ENCODE measurements around the gene THRB.
A peak's percentile ranks its signal among the peaks of the same experiment; 100 is the strongest.

Gene THRB

DNA sequence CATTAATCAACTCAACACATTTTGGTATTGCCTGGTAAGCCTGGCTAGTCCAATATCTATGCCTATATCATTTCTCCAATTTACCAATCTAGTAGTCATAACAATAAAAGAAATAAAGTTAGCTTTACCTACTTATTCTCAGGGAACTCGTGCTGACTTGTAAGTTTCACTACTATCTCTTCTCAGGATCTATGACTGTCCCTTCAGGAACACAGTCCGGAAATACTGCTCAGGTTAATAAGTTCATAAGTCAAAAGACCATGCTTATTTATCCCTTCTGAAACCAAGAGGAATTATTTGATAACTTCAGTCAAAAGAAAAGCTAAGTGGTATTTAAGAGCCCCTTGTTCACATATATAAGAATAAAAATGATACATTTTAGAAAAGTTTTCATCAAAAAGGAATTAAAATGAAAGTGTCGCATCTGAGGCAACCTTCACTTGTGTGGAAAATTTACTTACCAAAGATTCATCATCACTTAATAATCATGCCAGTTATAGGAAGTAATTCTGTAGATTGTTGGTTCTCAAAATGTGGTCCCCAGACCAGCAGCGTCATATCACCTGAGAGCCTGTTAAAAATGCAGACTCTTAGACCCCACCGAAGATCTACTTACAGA lies 15.5 kb upstream of the THRB start:
- no peak for DNase-seq

DNA sequence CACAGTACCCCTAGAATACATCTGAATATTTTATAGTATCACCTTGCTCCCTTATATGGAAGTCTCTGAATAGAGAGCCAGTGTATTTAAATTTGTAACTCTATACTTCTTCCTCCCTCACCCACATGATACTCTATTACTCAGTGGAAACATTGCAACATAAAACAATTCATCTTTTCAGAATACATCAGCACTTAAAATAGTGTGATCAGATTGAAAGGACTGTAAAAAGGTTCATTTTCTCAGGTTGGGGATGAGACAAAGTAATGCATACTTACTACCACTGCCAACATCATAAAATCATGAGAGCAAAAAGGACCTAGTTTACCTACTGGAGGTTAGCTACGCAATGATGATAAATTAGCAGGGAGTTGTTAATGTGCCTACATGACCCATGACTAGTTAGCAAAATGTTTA lies 13.8 kb upstream of the THRB start:
- no peak for DNase-seq

DNA sequence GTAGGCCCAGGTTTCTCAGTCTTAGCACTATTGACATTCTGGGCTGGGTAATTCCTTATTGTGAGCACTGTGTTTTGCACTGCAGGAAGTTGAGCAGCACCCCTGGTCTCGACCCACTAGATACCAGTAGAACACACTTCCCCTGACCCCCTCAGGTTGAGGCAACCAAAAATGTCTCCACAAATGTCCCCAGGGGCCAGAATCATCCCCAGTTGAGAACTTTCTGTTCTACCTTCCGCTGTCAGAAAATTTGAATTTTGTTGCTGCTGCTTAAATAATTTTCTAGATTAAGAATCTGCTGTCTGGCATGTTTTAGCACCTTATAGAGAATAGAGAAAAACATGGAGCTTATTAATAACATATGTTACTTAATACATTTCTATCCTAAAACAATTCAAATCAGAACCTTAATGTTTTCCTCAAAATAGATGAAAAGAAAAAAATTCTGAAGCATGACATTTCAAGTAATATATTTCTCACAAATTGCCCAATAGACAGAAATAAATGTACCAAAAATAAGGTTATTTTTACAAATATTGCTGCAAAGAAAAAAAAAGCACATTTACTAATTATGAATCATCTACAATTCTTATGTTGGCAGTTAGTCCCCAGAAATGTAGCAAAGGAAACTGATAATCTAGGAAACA lies 13.2 kb upstream of the THRB start:
- DNase-seq = no peak

DNA sequence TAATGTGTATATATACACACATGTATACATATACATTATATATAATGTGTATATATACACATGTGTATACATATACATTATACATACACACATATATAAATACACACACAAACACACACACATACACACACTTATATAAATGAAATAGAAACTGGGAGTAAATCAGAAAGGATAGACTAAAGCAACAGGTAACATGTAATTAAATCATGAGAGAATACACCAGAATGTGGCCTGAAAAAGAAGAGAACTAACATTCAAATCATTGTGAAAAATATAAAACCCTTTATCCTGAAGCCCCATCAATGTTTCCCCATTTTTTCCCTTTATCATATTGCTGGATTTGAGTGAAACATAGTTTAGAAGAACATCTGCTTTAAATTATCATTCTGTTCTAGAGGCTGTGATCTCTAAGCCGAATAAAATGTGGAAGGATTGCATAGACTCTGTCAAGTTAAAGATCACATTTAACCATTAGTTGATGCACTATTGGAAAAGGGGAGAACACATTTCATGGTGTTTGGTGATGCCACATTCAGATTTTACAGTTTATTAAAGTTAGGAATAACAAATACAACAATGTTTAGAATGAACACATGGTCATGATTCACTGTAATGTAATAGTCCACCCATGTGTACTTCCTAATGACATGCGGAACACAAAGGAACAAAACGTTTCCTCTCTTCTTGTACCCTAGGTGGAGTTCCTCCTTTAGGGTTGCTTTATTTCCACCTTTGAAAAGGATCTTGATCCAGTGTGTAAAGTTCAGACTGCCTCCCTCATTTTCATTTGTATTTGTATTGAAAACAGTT lies 12.5 kb upstream of the THRB start:
- DNase-seq = no peak

DNA sequence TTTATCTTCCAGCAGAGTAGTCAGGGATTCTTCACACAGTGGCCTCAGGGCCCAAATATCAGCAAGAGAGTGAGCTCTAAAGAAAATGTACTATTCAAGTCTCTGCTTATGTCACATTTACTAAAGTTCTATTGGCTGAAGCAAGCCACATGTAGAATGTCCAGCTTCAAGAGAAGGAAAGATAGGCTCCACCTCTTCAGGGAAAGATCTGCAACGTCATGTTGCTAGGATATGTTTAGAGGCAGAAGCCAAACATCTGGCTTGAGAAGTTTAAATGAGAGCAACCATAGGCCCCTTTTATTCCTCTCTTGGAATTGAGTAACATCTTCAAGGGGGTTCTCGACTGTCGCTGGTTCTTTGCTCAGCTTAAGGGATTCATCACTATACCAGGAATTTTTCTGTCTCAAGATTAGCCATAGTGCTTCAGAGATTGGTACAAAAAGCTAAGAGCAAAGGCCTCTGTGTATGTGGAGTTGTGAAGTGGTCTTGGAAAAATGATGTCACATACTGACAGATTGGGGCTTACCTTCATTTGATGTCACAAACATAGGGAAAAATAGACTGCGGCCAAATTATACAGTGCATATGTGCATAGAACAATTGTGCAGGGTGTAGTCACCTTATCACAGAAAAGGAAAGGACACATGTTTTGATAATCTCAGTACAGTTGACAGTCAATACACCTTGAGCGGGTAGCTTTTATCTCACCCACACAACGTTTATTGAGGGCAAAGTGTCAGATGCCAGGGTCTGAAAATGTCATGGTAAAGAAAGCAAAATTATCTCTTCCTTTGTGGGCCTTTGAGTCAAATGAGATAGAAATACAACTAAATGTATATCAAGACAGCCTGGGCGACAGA lies 11.3 kb upstream of the THRB start:
- DNase-seq = no peak

DNA sequence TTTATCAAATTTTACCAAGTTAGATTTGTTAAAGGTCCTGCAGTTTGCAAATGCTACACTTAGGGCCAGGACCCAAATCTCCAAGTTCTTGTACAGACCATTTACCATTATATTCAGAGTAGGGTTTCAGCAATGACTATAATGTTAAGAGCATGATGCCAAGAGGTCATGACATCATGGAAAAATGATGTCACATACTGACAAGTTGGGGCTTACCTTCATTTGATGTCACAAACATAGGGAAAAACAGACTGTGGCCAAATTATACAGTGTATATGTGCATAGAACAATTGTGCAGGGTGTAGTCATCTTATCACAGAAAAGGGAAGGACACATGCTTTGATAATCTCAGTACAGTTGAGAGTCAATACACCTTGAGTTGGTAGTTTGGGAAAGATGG lies 10.1 kb upstream of the THRB start:
- DNase-seq = no peak

DNA sequence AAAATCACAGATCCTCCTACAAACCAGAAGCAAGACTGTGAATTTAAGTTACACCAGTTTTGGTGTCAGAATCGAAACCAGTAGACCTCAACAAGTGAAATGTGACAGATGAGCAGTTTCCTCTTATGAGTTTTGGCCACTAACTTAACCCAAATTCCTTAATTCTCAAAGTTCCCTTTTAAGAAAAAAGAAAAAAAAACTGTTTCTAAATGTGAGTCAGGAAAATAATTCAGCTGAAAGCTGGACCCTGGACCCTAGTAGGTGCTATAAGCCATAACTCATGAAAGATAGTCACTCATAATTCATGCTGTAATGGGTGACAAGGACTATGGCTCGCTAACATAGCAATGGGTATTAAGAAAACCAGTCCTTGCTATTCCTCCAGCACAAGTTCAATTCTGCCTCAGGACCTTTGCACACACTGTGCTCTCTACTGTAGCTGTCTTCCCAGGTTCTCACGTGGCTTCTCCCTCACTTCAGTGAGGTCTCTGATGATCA lies 9.0 kb upstream of the THRB start:
- no peak for DNase-seq

DNA sequence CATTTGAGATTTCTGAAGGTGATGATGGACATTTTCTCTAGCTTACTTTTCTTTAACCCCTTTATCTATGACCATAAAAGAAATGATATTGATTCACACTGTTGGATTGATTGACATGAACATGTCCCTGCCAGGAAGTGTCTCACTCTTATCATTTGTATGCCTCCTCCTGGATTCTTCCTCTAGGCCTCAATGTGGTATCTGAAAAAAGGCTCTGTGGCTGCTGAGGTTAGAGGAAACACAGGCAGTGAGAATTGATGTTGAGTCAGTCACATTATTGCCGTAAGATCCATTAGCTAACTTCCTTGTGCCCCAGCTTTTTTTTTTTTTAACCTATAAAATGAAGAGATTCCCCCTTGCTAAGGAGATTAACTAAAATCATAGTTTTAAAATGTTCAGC lies 8.0 kb upstream of the THRB start:
- DNase-seq = no peak

DNA sequence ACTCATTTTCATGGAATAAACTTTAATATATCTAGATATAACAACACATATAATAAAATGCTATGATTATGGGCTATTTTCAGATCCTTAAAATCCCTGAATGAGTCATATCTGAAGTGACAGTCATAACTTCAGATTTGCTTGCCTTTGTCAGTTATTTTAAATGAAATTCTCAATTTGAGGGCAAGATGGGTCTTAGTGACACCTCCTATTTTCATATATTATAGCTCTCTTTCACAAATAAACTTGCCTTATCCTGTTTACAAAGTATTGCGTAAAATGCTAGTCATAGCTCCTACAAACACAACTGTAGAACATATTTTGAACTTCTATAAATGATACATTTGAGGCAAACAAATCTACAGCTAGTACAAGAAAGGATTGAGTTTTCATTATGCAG lies 6.2 kb upstream of the THRB start:
- no peak for DNase-seq

DNA sequence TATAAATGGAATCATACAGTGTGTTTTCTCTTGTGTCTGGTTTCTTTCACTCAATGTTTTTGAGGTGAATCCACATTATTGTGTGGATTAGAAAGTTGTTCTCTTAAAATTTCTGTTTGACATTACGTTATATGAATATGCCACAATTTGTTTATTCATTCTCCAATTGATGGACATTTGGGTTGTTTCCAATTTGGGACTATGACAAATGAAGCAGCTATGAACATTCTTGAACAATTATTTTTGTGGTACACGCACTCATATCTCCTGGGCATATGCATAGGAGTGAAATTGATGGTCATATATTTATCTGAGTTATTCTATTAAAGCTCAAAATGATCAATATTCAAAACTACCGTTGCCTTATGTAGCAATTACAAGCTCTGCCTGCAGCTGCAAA lies 5.3 kb upstream of the THRB start:
- DNase-seq = no peak

DNA sequence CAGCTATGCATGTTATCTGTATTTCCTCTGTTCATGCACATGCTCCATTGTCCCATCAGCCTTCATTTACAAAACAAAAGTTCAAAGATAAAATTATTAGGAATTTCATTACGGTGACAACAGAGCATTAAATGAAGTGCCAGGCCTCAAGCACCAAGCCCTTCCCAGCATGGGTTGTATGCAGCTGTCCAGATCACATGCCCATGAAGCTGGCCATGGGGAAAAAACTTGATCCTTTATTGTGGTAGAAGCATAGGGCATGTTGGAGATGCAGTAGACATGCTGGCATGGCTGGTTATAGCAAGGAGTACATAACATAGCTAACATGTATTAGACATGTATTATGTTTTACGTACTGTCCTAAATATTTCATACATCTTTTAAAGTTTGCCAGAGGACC lies 4.1 kb upstream of the THRB start:
- no peak for DNase-seq

DNA sequence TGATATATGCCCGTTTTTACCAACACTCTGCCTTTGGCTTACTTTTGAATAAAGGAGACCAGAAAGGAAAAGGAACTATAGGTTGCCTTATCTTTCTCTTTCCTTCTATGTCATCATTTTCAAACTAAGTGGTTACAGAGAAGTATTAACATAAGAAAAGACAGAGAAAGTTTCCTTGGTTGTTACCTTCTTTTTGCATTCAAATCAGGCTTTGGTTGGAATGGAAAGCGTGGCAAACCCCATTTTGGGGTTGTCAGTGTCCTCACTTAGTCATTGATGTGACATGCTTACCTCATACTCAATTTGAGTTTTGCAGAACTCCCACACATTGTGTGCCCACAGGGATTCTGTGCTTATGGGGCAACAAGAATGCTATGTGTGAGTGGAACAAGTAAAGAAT lies 3.7 kb upstream of the THRB start:
- no peak for DNase-seq

DNA sequence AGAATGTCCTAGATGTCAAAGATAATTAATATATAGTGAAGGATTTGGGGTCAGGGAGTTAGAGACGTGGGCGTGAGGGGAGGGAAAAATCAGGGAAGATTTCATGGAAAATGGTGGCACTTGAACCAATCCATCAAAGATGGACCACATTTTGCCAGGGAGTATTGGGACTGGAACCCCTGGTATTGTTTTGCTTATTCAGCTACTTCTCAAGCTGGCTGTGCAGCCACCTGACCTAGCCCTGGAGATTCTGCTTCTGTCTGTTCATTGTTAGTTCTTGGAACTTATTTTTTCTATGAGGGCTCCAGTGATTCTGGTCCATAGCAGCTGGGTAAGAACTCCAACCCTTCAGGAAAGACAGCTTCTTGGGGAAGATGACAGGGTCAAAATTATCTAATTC lies 3.3 kb upstream of the THRB start:
- no peak for DNase-seq

DNA sequence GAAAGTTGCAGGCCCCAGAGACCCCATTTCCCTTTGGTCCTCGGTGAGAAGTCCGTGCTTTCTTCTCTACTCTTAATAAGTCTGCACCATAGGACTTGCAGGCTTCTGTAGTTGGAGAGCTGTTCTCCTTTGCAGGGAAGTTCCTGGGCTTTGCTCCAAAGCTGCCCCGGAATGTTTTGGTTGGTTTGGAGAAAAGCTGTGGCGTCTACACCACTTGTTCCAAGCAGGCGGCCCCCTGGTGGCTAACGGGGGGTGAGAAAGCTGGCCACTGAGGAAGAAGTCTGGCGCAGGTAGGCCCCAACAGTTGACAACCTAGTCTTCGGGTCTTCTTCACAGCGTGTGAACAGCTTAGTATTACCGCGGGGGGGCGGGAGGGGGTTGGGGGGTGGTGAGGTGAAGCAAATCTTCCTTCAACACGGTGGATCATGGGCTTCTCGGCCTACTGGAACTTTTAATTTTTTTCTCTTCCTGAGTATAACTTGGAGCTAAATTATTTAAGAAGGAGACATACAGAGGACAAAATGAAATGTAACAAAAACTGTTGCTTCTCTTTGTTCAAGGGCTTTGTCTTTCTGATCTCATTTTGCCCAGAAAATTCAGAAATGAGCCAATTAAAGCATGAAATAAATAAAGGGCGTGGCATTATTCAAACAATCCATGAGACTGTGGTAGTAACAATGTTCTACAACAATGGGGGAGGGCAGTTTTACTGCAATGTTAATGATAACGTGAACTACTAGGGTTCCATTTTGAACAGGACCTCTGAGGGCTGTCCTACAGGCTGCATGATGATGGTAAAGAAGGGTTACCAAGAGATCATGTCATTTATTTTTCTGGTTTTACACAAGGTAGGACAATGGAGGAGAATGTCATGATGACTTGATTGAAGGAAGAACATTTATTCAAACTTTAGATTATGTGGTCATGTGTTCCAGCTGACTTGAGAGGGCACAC lies 2.2 kb upstream of the THRB start:
- DNase-seq = peak; percentile 72

DNA sequence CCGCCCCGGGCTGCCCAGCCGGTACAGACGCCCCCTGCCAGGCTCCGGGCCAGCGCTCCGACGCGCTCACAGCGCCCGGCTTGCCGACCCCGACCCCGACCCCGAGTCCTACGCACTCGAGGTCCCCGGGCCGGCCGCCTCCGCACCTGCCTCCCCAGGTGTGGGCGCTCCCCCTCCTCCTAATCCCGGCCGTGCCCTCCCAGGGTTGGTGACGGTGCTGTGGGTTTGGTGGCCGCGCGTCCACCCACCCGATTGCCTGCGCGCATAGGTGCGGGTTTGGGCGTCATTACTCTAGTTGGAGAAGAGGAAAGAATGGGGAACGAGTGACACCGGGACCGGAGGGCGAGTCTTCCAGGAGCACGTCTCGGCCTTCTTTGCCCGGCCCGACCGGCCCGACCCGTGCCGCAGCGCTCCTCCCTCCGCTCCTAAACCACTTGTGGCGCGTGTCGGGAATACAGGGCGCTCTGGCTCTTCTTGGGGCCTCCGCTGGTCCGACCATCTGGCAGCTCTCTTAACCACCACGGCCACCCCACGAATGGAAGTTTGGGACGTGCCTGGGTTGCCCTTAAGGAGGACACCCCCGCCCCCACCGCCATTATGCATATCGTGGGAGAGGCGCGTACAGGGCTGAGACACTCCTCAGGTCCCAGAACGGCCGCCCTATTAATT lies 810 bp upstream of the THRB start:
- DNase-seq = no peak

DNA sequence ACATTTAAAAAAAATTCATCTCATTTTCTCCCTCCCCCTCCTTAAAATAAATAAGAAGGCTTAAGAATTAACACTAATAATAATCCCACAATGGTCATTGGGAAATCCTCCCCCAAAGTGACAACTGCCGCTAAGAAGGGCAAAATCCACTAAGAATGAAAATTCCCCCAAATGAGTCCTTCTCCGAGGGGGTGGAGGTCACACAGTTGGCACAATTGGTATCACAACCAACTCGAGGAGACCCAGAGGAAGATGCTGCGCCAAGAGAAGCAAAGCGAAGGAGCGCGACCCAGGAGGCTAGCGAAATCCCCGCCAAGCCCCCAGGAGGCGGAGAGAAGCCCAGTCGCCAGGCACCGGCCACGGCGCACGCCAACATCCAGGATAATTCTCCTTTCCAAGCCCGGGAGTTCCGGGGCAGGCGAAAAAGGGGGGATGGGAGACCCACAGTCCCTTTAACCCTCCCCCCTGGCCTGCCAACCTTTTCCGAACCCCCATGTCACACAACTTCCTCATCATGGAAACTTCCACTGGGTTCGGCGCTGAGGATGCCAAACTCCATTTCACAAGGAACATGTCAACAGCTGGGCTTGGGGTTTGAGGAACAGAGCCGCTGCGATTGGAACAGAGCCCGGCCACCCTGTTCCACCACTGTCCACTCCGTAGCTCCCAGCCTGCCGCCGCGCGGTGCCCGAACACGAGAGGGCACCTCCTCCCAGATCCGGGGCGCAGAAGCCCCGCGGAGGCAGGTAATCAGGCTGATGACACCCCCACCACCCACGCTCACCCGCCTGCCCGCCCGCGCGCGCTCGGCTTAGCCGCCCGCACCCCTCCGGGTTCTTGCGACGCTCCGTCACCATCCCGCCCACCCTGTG lies 668 bp downstream of the THRB start:
- no peak for DNase-seq

DNA sequence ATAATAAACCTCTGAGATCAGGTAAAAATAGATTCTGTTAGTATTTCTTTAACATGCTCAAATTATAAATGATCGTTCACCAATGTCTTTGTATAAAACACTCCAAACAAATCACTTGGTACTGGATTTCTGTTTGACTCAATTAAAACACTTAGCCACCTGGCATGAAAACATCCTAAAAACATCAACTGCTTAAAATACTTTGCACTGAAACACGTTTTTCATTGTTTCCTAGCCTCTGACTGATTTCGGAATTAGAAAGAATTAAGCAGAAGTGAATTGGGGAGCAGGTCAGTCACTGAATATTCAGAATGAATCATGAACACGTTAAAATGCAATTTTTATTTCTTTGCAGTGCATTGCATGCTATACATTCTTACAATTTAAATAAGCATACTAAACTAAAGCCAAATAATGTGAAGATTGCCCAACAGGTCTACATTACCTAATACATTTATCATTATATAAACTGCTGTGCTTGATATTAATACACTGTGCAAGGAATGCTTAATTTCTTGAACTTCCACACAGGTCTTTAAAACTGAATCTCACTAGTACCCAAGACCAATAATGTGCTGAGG lies 1.6 kb downstream of the THRB start:
- DNase-seq = no peak

DNA sequence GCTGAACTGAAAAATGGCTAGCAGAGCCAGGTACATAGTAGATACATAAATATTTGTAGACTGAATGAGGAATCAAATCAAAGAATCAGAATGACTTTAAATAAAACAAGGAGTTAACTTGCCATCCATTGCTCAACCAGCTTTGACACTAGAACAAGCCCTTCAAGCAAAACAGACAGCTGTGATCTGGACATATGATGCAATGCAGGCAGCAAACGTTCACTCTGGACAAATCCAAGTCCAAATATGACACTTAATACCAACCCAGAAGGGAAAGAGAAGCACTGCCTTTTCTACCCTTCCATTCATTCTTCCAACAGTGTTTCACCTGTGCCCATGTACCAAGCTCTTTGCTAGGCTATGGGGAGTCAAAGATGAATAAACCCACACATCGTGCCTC lies 4.5 kb downstream of the THRB start:
- no peak for DNase-seq

DNA sequence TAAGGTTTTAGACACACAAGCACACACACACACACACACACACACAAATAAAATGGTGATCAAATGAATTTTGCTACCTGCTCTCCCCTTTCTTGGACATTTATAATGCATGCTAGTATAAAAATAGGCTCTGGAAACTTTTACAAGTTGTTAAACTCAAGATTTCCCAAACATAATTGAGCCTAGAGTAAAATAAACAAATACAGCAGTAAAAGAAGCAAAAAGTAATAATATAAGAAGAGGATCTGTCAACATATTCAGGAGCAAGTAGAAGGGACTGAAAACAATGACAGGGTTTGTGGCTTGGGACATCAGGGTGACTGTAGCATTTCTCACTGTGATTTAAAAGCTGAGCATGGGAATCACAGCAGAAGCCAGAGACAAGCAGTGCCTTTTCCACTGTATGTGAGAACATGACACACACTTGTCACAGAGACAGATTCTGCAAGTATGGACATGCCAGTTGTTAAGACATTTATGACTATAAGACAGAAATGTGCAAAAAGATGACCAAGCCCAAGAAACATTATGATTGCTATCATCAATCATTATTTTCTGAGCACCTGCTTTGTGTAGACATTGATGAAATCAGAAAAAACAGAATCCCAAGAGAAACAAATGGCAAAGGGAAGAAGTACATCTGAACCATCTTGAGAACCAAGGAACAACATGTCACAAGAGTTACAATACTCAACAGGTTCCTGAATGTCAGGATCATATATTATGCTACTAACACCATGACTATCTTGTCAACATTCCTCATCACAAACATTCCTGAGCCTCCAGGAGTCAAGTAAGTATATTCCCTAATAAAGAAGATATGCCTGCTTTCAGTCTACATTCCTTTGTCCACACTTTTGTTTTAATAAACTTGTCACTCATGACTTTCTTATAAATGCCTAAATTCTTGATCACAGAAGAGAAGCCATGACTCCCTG lies 7.1 kb downstream of the THRB start:
- DNase-seq = no peak
